NT2/D1 (cell line): ENCODE measurements around the gene GARNL3.

Experiments
- SUZ12 ChIP-seq: IDR thresholded peaks from 2 replicates; pipeline ENCODE4 v1.6.1; 2011; ENCODE audit not compliant: insufficient read length, insufficient read depth; ENCODE audit errors: extremely low read depth
- YY1 ChIP-seq: IDR thresholded peaks from 2 replicates; pipeline ENCODE4 v1.6.1; 2011; ENCODE audit not compliant: insufficient read length, insufficient read depth
- ZNF274 ChIP-seq: IDR thresholded peaks from 2 replicates; pipeline ENCODE4 v1.6.1; 2011; ENCODE audit warnings: mild to moderate bottlenecking, low read depth, low read length

DNA sequence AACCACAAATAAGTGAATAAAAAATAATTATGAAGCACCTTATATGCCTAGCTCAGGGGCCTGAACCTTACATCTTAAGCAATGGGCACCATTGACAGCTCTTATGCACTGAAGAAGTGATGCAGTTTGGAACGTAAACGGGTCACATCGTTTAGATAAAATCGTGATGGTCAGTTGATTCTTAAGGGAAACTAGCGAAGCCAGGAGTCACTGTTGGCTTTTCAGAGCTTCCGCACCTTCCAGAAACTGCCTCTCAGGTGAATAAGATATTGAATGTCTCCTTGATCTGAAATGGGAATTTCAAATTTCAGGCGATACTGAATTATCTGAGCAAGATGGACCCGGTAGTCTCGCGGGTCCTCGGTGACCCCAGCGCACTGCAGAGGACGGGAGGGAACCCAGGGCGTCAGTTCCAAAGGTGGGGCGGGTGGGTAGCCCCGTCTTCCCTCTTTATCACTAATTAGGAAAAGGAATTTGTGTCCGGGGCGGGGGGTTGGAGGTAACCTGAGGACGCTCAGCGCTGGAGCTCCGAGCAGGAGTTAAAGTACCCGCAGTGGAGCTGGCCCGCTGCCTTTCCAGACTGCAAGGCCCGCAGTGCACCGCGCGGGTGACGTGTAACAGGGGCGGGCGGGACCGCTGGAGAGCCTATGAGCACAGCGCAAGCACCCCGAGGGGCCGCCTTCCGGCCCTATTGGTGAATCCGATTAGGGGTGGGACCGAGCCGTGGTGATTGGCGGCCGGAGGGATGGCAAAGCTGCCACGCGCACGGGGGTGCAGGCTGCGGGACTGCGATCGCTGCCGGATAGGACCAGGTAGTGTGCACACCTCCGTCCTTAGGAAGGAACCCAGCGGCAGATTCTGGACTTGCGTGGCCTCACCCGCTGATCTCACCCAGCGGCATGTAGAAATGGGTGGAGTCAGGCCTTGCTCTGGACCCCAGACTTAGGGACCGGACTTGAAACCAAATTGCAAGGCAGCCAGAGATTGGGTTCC, 19.7 kb upstream of the GARNL3 start:
- no peak for TF ChIP-seq SUZ12
- TF ChIP-seq ZNF274 = no peak
- TF ChIP-seq YY1 = no peak
